Activated T-cell treated with anti-CD3 and anti-CD28 coated beads, Interleukin-2, amount 50 U/mL, for 72 hours (primary cell): ENCODE measurements around the gene FKBP11. TPM values are rescaled to one million over a fixed set of nuclear protein-coding genes. Genes with fewer than 3 reads are reported as not detected.
"Not testable (repeated sequence)": the region's sequence is repeated elsewhere in the genome, so short reads cannot be mapped to it uniquely, and the experiment has no call there.

ENCODE experiments used
- ATAC-seq, 2 donors: fragments of 150-1000 bp; cut with Tn5 transposase; replicated peaks in 1 of 2; 2 replicates each; pipeline ENCODE4 v1.10.0; 2021; ENCODE audit warnings: moderate library complexity in 2 of 2, mild to moderate bottlenecking in 1 of 2
- DNase-seq, 2 donors: peaks; one replicate each; pipeline ENCODE4 v3.0.0; 2021 to 2022; ENCODE audit warnings: mixed read lengths in 1 of 2
- H3K27ac Mint-ChIP-seq: one replicate; pipeline ENCODE4 v1.8.0; 2022; ENCODE audit warnings: mild to moderate bottlenecking, moderate library complexity, mixed read lengths
- H3K27me3 Mint-ChIP-seq: one replicate; pipeline ENCODE4 v1.8.0; 2022; ENCODE audit warnings: low read depth, mixed read lengths
- H3K36me3 Mint-ChIP-seq, 2 donors: one replicate each; pipeline ENCODE4 v1.8.0; 2022; ENCODE audit warnings: mixed read lengths in 2 of 2, mild to moderate bottlenecking in 1 of 2; ENCODE audit not compliant: insufficient read depth in 2 of 2
- H3K4me1 Mint-ChIP-seq: one replicate; pipeline ENCODE4 v1.8.0; 2022; ENCODE audit warnings: low read depth, mixed read lengths
- H3K4me3 Mint-ChIP-seq, 2 donors: one replicate each; pipeline ENCODE4 v1.8.0; 2022; ENCODE audit warnings: mild to moderate bottlenecking in 2 of 2, mixed read lengths in 2 of 2, moderate library complexity in 2 of 2
- H3K9me3 Mint-ChIP-seq, 2 donors: one replicate each; pipeline ENCODE4 v1.8.0; 2022; ENCODE audit warnings: mixed read lengths in 2 of 2
- total RNA-seq, 2 donors: library from RNA; stranded (reverse); gene quantifications; one replicate each; pipeline ENCODE4 v1.2.3, GENCODE V29; 2022

Gene FKBP11
- total RNA-seq, 2 donors from 2014 or later, result 67.9 to 107 TPM

- Mint-ChIP-seq H3K9me3 (no peaks in the 10 kb centered on the region), H3K4me3 (peak overlapping the region; percentile 94 to 95), H3K4me1 (peaks cover 60% of the 10 kb centered on the region), H3K27ac (peak overlapping the region; percentile 94), H3K36me3 (peaks cover 7 to 11% of the 10 kb centered on the region in 2 donors), H3K27me3 (no peaks in the 10 kb centered on the region)
- ATAC-seq, result no peak
- DNase-seq, result no peak
Observed at GRCh38 chr12:48923117-48923516, 2.2 kb downstream of the FKBP11 start.

GRCh38 chr12:48917857-48918537, 7.3 kb downstream of the FKBP11 start:
- ATAC-seq, result peak; percentile 24 to 59
- Mint-ChIP-seq H3K9me3 (no peaks in the 10 kb centered on the region), H3K4me3 (peak overlapping the region; percentile 44 to 72), H3K36me3 (peaks cover 4% of the 10 kb centered on the region in 2 donors), H3K4me1 (peaks cover 35% of the 10 kb centered on the region), H3K27ac (peak overlapping the region; percentile 90), H3K27me3 (no peaks in the 10 kb centered on the region)
- no peak for DNase-seq

GRCh38 chr12:48910196-48910595, 15.1 kb downstream of the FKBP11 start:
- H3K27ac Mint-ChIP-seq, result no peak overlapping the region
- no peak for DNase-seq
- H3K9me3 Mint-ChIP-seq, result no peaks in the 10 kb centered on the region
- no peak overlapping the region for H3K4me3 Mint-ChIP-seq
- no peaks in the 10 kb centered on the region for H3K4me1 Mint-ChIP-seq
- no peaks in the 10 kb centered on the region for H3K27me3 Mint-ChIP-seq
- no peak for ATAC-seq
- H3K36me3 Mint-ChIP-seq, result no peaks in the 10 kb centered on the region

GRCh38 chr12:48909698-48910097, 15.6 kb downstream of the FKBP11 start:
- DNase-seq, H3K27ac Mint-ChIP-seq: not testable (repeated sequence)

GRCh38 chr12:48907245-48907644, 18.0 kb downstream of the FKBP11 start:
- Mint-ChIP-seq H3K9me3 (no peaks in the 10 kb centered on the region), H3K36me3 (no peaks in the 10 kb centered on the region), H3K27me3 (no peaks in the 10 kb centered on the region), H3K4me3 (no peak overlapping the region), H3K4me1 (peaks cover 16% of the 10 kb centered on the region), H3K27ac (no peak overlapping the region)
- ATAC-seq, result no peak
- no peak for DNase-seq

More at GRCh38 chr12:48909698-48910097, 15.6 kb downstream of the FKBP11 start:
- not testable (repeated sequence) for H3K9me3 Mint-ChIP-seq, H3K36me3 Mint-ChIP-seq, H3K4me1 Mint-ChIP-seq, ATAC-seq, H3K27me3 Mint-ChIP-seq, H3K4me3 Mint-ChIP-seq

GRCh38 chr12:48903982-48904411, 21.3 kb downstream of the FKBP11 start:
- ATAC-seq (peak; percentile 88 to 93), DNase-seq (peak; percentile 83 to 87)
- Mint-ChIP-seq H3K9me3 (no peaks in the 10 kb centered on the region), H3K4me3 (peak overlapping the region; percentile 79 to 81), H3K4me1 (peaks cover 25% of the 10 kb centered on the region), H3K36me3 (no peaks in the 10 kb centered on the region), H3K27ac (no peak overlapping the region), H3K27me3 (no peaks in the 10 kb centered on the region)

GRCh38 chr12:48903363-48903981, 21.8 kb downstream of the FKBP11 start:
- H3K27ac Mint-ChIP-seq, result no peak overlapping the region
- no peaks in the 10 kb centered on the region for H3K36me3 Mint-ChIP-seq
- H3K27me3 Mint-ChIP-seq, result peaks cover 2% of the 10 kb centered on the region
- peak overlapping the region; percentile 78 to 79 for H3K4me3 Mint-ChIP-seq
- H3K4me1 Mint-ChIP-seq, result peaks cover 25% of the 10 kb centered on the region
- no peaks in the 10 kb centered on the region for H3K9me3 Mint-ChIP-seq
- DNase-seq, result no peak
- no peak for ATAC-seq

- Mint-ChIP-seq H3K4me1 (peaks cover 25% of the 10 kb centered on the region), H3K9me3 (no peaks in the 10 kb centered on the region), H3K4me3 (no peak overlapping the region), H3K27ac (no peak overlapping the region), H3K27me3 (peaks cover 5% of the 10 kb centered on the region), H3K36me3 (no peaks in the 10 kb centered on the region)
- peak; percentile 77 to 90 for ATAC-seq
- DNase-seq, result peak; percentile 29 to 45
Observed at GRCh38 chr12:48901278-48901677, 24.0 kb downstream of the FKBP11 start.

GRCh38 chr12:48899651-48900050, 25.6 kb downstream of the FKBP11 start:
- H3K4me3 Mint-ChIP-seq, result no peak overlapping the region
- H3K36me3 Mint-ChIP-seq, result no peaks in the 10 kb centered on the region
- no peak for DNase-seq
- no peak overlapping the region for H3K27ac Mint-ChIP-seq
- no peak for ATAC-seq
- peaks cover 5% of the 10 kb centered on the region for H3K27me3 Mint-ChIP-seq
- peaks cover 23% of the 10 kb centered on the region for H3K4me1 Mint-ChIP-seq
- H3K9me3 Mint-ChIP-seq, result no peaks in the 10 kb centered on the region

- Mint-ChIP-seq H3K4me1 (peaks cover 8% of the 10 kb centered on the region), H3K9me3 (no peaks in the 10 kb centered on the region), H3K4me3 (no peak overlapping the region), H3K27me3 (peaks cover 22% of the 10 kb centered on the region), H3K36me3 (no peaks in the 10 kb centered on the region), H3K27ac (no peak overlapping the region)
- DNase-seq, result no peak
- ATAC-seq, result no peak
Observed at GRCh38 chr12:48894271-48894670, 31.0 kb downstream of the FKBP11 start.

GRCh38 chr12:48890657-48891418, 34.5 kb downstream of the FKBP11 start:
- H3K4me3 Mint-ChIP-seq, result peak overlapping the region; percentile 13 to 56
- no peaks in the 10 kb centered on the region for H3K36me3 Mint-ChIP-seq
- ATAC-seq, result peak; percentile 99
- DNase-seq, result peak; percentile 80 to 86
- no peak overlapping the region for H3K27ac Mint-ChIP-seq
- peaks cover 8% of the 10 kb centered on the region for H3K4me1 Mint-ChIP-seq
- peaks cover 18% of the 10 kb centered on the region for H3K27me3 Mint-ChIP-seq
- H3K9me3 Mint-ChIP-seq, result no peaks in the 10 kb centered on the region

GRCh38 chr12:48889679-48890078, 35.6 kb downstream of the FKBP11 start:
- peaks cover 8% of the 10 kb centered on the region for H3K4me1 Mint-ChIP-seq
- H3K27ac Mint-ChIP-seq, result no peak overlapping the region
- no peaks in the 10 kb centered on the region for H3K9me3 Mint-ChIP-seq
- DNase-seq, result no peak
- ATAC-seq, result no peak
- no peak overlapping the region for H3K4me3 Mint-ChIP-seq
- H3K27me3 Mint-ChIP-seq, result peaks cover 18% of the 10 kb centered on the region
- H3K36me3 Mint-ChIP-seq, result no peaks in the 10 kb centered on the region
